HG02938 (cell line): ENCODE results near the gene MARCKSL1.
"Not testable (repeated sequence)": the region's sequence is repeated elsewhere in the genome, so short reads cannot be mapped to it uniquely, and the experiment has no call there.

Source experiments
- ATAC-seq: cut with Tn5 transposase; IDR thresholded peaks from one replicate; pipeline ENCODE4 v1.9.1; 2021; ENCODE audit warnings: mild to moderate bottlenecking, moderate library complexity; ENCODE audit not compliant: unreplicated experiment

Gene MARCKSL1

GRCh38 chr1:32334274-32334861 is 1.7 kb downstream of the MARCKSL1 start:
- ATAC-seq = no peak

GRCh38 chr1:32333251-32333963 is 2.6 kb downstream of the MARCKSL1 start:
- no peak for ATAC-seq

GRCh38 chr1:32332290-32333079 is 3.5 kb downstream of the MARCKSL1 start:
- no peak for ATAC-seq

GRCh38 chr1:32331549-32331948 is 4.5 kb downstream of the MARCKSL1 start:
- no peak for ATAC-seq

- no peak for ATAC-seq
Observed at GRCh38 chr1:32330558-32331151, 5.4 kb downstream of the MARCKSL1 start.

- no peak for ATAC-seq
Observed at GRCh38 chr1:32329931-32330466, 6.0 kb downstream of the MARCKSL1 start.

GRCh38 chr1:32327204-32327603 is 8.8 kb downstream of the MARCKSL1 start:
- ATAC-seq = no peak

GRCh38 chr1:32321712-32322291 is 14.2 kb downstream of the MARCKSL1 start:
- ATAC-seq = no peak

GRCh38 chr1:32318127-32318869 is 17.7 kb downstream of the MARCKSL1 start:
- ATAC-seq = no peak

GRCh38 chr1:32316903-32317277 is 19.1 kb downstream of the MARCKSL1 start:
- peak; percentile 25 for ATAC-seq

GRCh38 chr1:32311709-32312393 is 24.2 kb downstream of the MARCKSL1 start:
- ATAC-seq = no peak

- no peak for ATAC-seq
Observed at GRCh38 chr1:32309960-32310359, 26.1 kb downstream of the MARCKSL1 start.

- no peak for ATAC-seq
Observed at GRCh38 chr1:32307324-32307723, 28.7 kb downstream of the MARCKSL1 start.

GRCh38 chr1:32305310-32305709 is 30.7 kb downstream of the MARCKSL1 start:
- no peak for ATAC-seq

- ATAC-seq = no peak
Observed at GRCh38 chr1:32303997-32304622, 31.9 kb downstream of the MARCKSL1 start.

- ATAC-seq = no peak
Observed at GRCh38 chr1:32303358-32303757, 32.7 kb downstream of the MARCKSL1 start.

GRCh38 chr1:32299327-32299726 is 36.7 kb downstream of the MARCKSL1 start:
- no peak for ATAC-seq

- ATAC-seq = not testable (repeated sequence)
Observed at GRCh38 chr1:32298211-32298610, 37.8 kb downstream of the MARCKSL1 start.
